ENCODE results near the gene FBXO38.

Gene FBXO38

DNA sequence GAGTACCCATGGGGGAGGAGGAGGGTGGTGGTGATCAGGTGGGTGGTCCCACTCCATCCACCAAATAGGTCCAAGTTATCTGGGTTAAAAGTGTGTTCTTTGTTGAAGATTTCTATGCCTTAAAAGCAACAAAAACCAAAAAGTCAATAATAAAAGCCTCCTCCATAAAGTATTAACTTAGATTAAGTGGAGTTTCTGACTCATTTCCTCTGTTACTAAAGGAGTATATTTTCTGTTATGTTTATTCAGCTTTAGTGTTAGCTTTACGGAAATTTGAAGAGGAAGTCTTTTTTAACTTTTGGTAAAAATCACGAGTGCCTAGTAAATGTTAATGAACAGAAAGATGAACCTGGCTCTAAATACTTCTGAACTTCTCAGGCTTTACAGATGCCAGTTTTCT is 17.8 kb downstream of the FBXO38 start:
- TF ChIP-seq, protein P1, sequence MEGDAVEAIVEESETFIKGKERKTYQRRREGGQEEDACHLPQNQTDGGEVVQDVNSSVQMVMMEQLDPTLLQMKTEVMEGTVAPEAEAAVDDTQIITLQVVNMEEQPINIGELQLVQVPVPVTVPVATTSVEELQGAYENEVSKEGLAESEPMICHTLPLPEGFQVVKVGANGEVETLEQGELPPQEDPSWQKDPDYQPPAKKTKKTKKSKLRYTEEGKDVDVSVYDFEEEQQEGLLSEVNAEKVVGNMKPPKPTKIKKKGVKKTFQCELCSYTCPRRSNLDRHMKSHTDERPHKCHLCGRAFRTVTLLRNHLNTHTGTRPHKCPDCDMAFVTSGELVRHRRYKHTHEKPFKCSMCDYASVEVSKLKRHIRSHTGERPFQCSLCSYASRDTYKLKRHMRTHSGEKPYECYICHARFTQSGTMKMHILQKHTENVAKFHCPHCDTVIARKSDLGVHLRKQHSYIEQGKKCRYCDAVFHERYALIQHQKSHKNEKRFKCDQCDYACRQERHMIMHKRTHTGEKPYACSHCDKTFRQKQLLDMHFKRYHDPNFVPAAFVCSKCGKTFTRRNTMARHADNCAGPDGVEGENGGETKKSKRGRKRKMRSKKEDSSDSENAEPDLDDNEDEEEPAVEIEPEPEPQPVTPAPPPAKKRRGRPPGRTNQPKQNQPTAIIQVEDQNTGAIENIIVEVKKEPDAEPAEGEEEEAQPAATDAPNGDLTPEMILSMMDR (IDR thresholded peaks at IDR 0.05): no peak

- TF ChIP-seq, protein P1 (IDR thresholded peaks at IDR 0.05): no peak
These were observed 19.6 kb downstream of the FBXO38 start for GRCh38 chr5:148403344-148403743.

DNA sequence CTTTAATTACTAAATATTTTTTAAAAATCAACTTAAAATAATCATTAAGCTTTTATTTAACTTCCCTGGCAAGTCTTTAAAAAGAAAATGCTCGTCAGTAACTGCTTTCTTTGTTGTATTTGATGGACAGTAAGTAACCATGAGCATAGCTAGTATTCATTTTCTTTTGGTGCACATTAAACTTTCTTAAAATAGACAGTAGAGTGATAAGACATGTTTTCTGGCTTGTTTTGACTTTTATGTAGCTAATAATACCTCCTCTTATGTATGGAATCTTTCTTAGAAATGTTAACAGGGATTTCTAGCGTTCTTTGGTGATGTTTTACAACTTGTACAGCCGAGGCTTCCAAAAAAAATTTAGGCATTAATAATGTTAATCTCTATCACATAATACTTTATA is 22.6 kb downstream of the FBXO38 start:
- TF ChIP-seq, protein P1 (IDR thresholded peaks at IDR 0.05): no peak

DNA sequence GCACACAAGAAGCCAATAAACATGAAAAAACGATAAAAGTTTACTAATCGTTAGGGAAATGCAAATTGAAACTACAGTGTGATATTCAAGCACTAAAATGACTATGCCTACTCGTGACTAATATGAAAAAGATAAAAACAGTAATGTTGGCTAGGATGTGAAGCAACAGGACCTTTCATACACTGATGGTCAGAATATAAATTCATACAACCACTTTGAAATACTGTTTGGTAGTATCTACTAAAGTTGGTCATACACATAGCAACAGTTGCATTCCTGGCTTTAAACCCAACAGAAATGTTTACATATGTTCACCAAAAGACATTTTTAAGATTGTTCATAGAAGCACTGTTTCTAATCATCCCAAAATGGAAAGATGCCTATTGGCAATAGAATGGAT is 24.3 kb downstream of the FBXO38 start:
- TF ChIP-seq, protein P1 (IDR thresholded peaks at IDR 0.05): no peak

GRCh38 chr5:148412124-148412523 is 28.4 kb downstream of the FBXO38 start:
- TF ChIP-seq, protein P1 (IDR thresholded peaks at IDR 0.05): no peak

DNA sequence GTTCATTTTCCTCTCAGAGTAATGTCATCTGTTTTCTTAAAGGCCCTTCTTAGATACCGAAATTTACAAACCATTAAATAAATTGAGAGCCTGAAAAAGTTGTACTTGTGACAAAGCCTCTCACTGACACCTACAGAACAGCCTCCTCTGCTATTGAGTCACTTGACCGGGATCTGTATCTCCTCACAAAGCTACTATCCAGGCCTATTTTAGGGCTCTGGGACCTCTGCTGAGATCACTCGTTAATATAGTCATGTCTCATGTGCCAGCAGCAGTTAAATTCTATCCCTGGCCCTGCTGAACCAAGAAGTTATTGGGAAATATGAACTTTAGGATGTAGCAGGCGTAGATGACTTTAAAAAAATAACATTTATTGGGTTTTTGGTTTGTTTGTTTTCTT is 31.1 kb downstream of the FBXO38 start:
- TF ChIP-seq, protein P1 (IDR thresholded peaks at IDR 0.05): no peak

GRCh38 chr5:148416416-148416815 is 32.7 kb downstream of the FBXO38 start:
- TF ChIP-seq, protein P1 (IDR thresholded peaks at IDR 0.05): no peak

- TF ChIP-seq, protein P1 (IDR thresholded peaks at IDR 0.05): no peak
These were observed 33.2 kb downstream of the FBXO38 start for GRCh38 chr5:148416921-148417320.
